ENCODE results near the gene HERPUD1.
A peak's percentile ranks its signal among the peaks of the same experiment; 100 is the strongest.
"Not testable (repeated sequence)": the region's sequence is repeated elsewhere in the genome, so short reads cannot be mapped to it uniquely, and the experiment has no call there.

Gene HERPUD1

GRCh38 chr16:56931892-56932720, at the start of gene HERPUD1:
Gene HERPUD1, plus strand, starts transcription at chr16:56932142. Its CDS starts 103 bp downstream, at chr16:56932245.
- H3K27me3 ChIP-seq (replicated peaks; ENCODE audit: control insufficient read depth, insufficient read depth, low read length): no peaks in the 10 kb centered on the region
- H3K4me3 ChIP-seq (replicated peaks; ENCODE audit: low read depth, low read length): peak within 1 kb of the TSS; percentile 84
- peaks cover 5% of the 10 kb centered on the region for H3K36me3 ChIP-seq (ENCODE audit: control insufficient read depth, insufficient read depth, low read length)
- peak; percentile 100 for DNase-seq (ENCODE audit: extremely low read depth, insufficient read length)
- no peak for TF ChIP-seq CTCF (IDR thresholded peaks at IDR 0.05; ENCODE audit: insufficient read depth, low read length, poor library complexity, severe bottlenecking)

GRCh38 chr16:56883586-56883985, 48.4 kb upstream of the HERPUD1 start:
- DNase-seq (ENCODE audit: extremely low read depth, insufficient read length): no peak
- TF ChIP-seq CTCF (IDR thresholded peaks at IDR 0.05; ENCODE audit: insufficient read depth, low read length, poor library complexity, severe bottlenecking): no peak
- Histone ChIP-seq H3K27me3 (replicated peaks; ENCODE audit: control insufficient read depth, insufficient read depth, low read length) (no peaks in the 10 kb centered on the region; the same call in 1 of the 2 replicates), H3K4me3 (replicated peaks; ENCODE audit: low read depth, low read length) (no peak overlapping the region), H3K36me3 (ENCODE audit: control insufficient read depth, insufficient read depth, low read length) (no peaks in the 10 kb centered on the region)

GRCh38 chr16:56884026-56884582, 47.8 kb upstream of the HERPUD1 start:
- Histone ChIP-seq H3K36me3 (ENCODE audit: control insufficient read depth, insufficient read depth, low read length) (no peaks in the 10 kb centered on the region), H3K27me3 (replicated peaks; ENCODE audit: control insufficient read depth, insufficient read depth, low read length) (no peaks in the 10 kb centered on the region; the same call in 1 of the 2 replicates), H3K4me3 (replicated peaks; ENCODE audit: low read depth, low read length) (no peak overlapping the region)
- no peak for DNase-seq (ENCODE audit: extremely low read depth, insufficient read length)
- TF ChIP-seq CTCF (IDR thresholded peaks at IDR 0.05; ENCODE audit: insufficient read depth, low read length, poor library complexity, severe bottlenecking): no peak

- not testable (repeated sequence) for H3K36me3 ChIP-seq (ENCODE audit: control insufficient read depth, insufficient read depth, low read length); DNase-seq (ENCODE audit: extremely low read depth, insufficient read length); H3K27me3 ChIP-seq (replicated peaks; ENCODE audit: control insufficient read depth, insufficient read depth, low read length); H3K4me3 ChIP-seq (replicated peaks; ENCODE audit: low read depth, low read length)
Measured at GRCh38 chr16:56884929-56885328, 47.0 kb upstream of the HERPUD1 start.

GRCh38 chr16:56885446-56886162, 46.3 kb upstream of the HERPUD1 start:
- TF ChIP-seq CTCF (IDR thresholded peaks at IDR 0.05; ENCODE audit: insufficient read depth, low read length, poor library complexity, severe bottlenecking): no peak

GRCh38 chr16:56886296-56886695, 45.6 kb upstream of the HERPUD1 start:
- Histone ChIP-seq H3K4me3 (replicated peaks; ENCODE audit: low read depth, low read length) (no peak overlapping the region), H3K36me3 (ENCODE audit: control insufficient read depth, insufficient read depth, low read length) (no peaks in the 10 kb centered on the region), H3K27me3 (replicated peaks; ENCODE audit: control insufficient read depth, insufficient read depth, low read length) (no peaks in the 10 kb centered on the region; the same call in 1 of the 2 replicates)
- TF ChIP-seq CTCF (IDR thresholded peaks at IDR 0.05; ENCODE audit: insufficient read depth, low read length, poor library complexity, severe bottlenecking): no peak
- DNase-seq (ENCODE audit: extremely low read depth, insufficient read length): no peak

More at GRCh38 chr16:56885446-56886162, 46.3 kb upstream of the HERPUD1 start:
- Histone ChIP-seq H3K36me3 (ENCODE audit: control insufficient read depth, insufficient read depth, low read length) (no peaks in the 10 kb centered on the region), H3K4me3 (replicated peaks; ENCODE audit: low read depth, low read length) (no peak overlapping the region), H3K27me3 (replicated peaks; ENCODE audit: control insufficient read depth, insufficient read depth, low read length) (no peaks in the 10 kb centered on the region; the same call in 1 of the 2 replicates)
- no peak for DNase-seq (ENCODE audit: extremely low read depth, insufficient read length)
